ENCODE measurements around the gene STK10. TPM values are rescaled to one million over a fixed set of nuclear protein-coding genes. Genes with fewer than 3 reads are reported as not detected.
A peak's percentile ranks its signal among the peaks of the same experiment; 100 is the strongest.

Gene STK10
- total and polyA plus RNA-seq, 2 of the 8 experiments (the other 6 are each of a cell fraction or from before 2014, with no cell fraction given), result 10.5 to 21.4 TPM

DNA sequence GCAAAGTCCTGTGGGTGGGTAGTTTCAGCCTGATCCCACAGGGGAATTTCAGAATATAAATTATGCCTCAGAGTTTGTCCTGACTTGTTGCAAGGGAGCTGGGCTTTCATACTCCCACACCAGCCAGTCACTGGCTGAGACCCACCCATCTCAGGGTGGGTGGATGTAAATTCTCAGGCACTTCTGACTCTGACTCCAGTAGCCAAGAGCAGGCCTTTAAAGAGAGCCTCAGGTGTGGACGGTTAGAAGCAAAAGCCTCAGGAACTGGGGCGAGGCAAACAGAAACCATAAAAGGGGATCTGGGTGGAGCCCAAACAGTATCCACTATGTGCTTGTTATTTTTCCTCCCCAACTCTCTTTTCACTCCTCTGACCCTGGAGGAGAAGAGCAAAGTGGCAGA, 153.0 kb downstream of the STK10 start:
- Histone ChIP-seq H2BK15ac (ENCODE audit: low read length) (no peak overlapping the region), H3K9ac (replicated peaks in 1 of 4; ENCODE audit: extremely low read depth in 1 of 4, low read depth in 3 of 4, low read length in 3 of 4) (no peak overlapping the region), H3K36me3 (ENCODE audit: control insufficient read depth in 2 of 4, insufficient read depth in 4 of 4, low read length in 3 of 4) (no peaks in the 10 kb centered on the region), H3K4me1 (replicated peaks in 1 of 4; ENCODE audit: control insufficient read depth in 3 of 4, insufficient read depth in 4 of 4, low read length in 3 of 4) (no peaks in the 10 kb centered on the region; a peak in 1 of 7 replicates), H3K4me2 (ENCODE audit: insufficient read depth in 1 of 2, low read depth in 2 of 2, low read length in 2 of 2) (no peak overlapping the region), H3K27ac (ENCODE audit: low read depth, low read length) (no peak overlapping the region), H3K79me1 (ENCODE audit: low read depth, low read length) (no peaks in the 10 kb centered on the region), H3K27me3 (replicated peaks in 1 of 4; ENCODE audit: control insufficient read depth in 3 of 4, extremely low read depth in 1 of 4, insufficient read depth in 3 of 4, low read length in 3 of 4) (no peaks in the 10 kb centered on the region), H3K23ac (ENCODE audit: insufficient read length) (no peak overlapping the region), H3K79me2 (ENCODE audit: control insufficient read depth in 1 of 2, insufficient read depth in 2 of 2, low read length in 2 of 2) (no peaks in the 10 kb centered on the region), H3K4ac (replicated peaks; ENCODE audit: insufficient read length, low read depth, low read length) (no peak overlapping the region), H2BK20ac (ENCODE audit: low read length) (no peak overlapping the region), H2AK5ac (ENCODE audit: low read depth, low read length) (no peak overlapping the region), H2BK5ac (ENCODE audit: low read depth, low read length) (no peak overlapping the region), H2AFZ (ENCODE audit: low read length) (peak overlapping the region; percentile 39; the same call in 1 of the 2 replicates), H3K23me2 (ENCODE audit: low read depth, low read length) (no peaks in the 10 kb centered on the region), H3K56ac (replicated peaks; ENCODE audit: insufficient read length, low read depth, low read length) (no peak overlapping the region), H4K20me1 (replicated peaks in 1 of 2; ENCODE audit: control insufficient read depth in 1 of 2, insufficient read depth in 2 of 2, low read length in 2 of 2) (no peaks in the 10 kb centered on the region), H2BK120ac (replicated peaks; ENCODE audit: low read depth, low read length) (no peak overlapping the region), H4K91ac (replicated peaks; ENCODE audit: insufficient read length, low read length) (no peak overlapping the region), H3K14ac (ENCODE audit: insufficient read length) (no peak overlapping the region), H4K5ac (ENCODE audit: insufficient read length, low read depth, low read length) (no peak overlapping the region), H4K8ac (ENCODE audit: extremely low read depth, insufficient read depth, low read length) (no peak overlapping the region), H3K9me3 (ENCODE audit: insufficient read depth in 2 of 2, low read depth in 1 of 2, low read length in 1 of 2) (peaks cover 10 to 17% of the 10 kb centered on the region in 2 experiments; a peak in 3 of 4 replicates), H3K18ac (ENCODE audit: extremely low read depth, low read length) (no peak overlapping the region), H3K4me3 (ENCODE audit: extremely low read depth in 1 of 4, insufficient read depth in 2 of 4, low read depth in 3 of 4, low read length in 4 of 4) (no peak overlapping the region), H2BK12ac (ENCODE audit: low read depth, low read length) (no peak overlapping the region)
- DNase-seq (ENCODE audit: low read depth in 1 of 2, low spot score in 2 of 2) (no peak), FAIRE-seq (no peak)
- CTCF ChIA-PET (ENCODE audit: partially characterized antibody), result interaction anchor here (1.0 to 1.4 kb wide), 4 partner anchors 25 to 123 kb away, joined by 3 to 5 read pairs (median 3); no protein-coding TSS in a partner anchor
- POLR2A ChIA-PET (ENCODE audit: partially characterized antibody), result no interaction called here
- whole genome bisulfite sequencing, 2 experiments (ENCODE audit: extremely low coverage in 1 of 2, insufficient coverage in 1 of 2, insufficient read length in 1 of 2, insufficient replicate concordance in 2 of 2, low coverage in 1 of 2, low lambda C conversion rate in 2 of 2, missing lambda C conversion rate in 1 of 2), result 86% methylated on average over 2 of the region's 2 CpGs; no CpG with 5 or more reads in 1 of the 2 experiments
- TF ChIP-seq ASH2L (IDR thresholded peaks at IDR 0.05; ENCODE audit: low read length) (no peak), SIRT6 (IDR thresholded peaks at IDR 0.05; ENCODE audit: low read length) (no peak), CBX8 (IDR thresholded peaks at IDR 0.05; ENCODE audit: borderline replicate concordance, low read depth, low read length) (no peak), EGR1 (IDR thresholded peaks at IDR 0.05; ENCODE audit: borderline replicate concordance, low read depth, low read length) (no peak), MAFK (IDR thresholded peaks at IDR 0.05; ENCODE audit: low read depth, low read length) (no peak), CREB1 (IDR thresholded peaks at IDR 0.05) (no peak), NANOG (IDR thresholded peaks at IDR 0.05; ENCODE audit: insufficient read depth, low read depth, low read length, poor library complexity, severe bottlenecking) (no peak), CHD1 (IDR thresholded peaks at IDR 0.05; ENCODE audit: low read depth, low read length) (no peak), SIX5 (IDR thresholded peaks at IDR 0.05; ENCODE audit: low read depth, low read length) (no peak), BACH1 (IDR thresholded peaks at IDR 0.05; ENCODE audit: low read length) (no peak), RAD21 (IDR thresholded peaks at IDR 0.05 in 1 of 2, conservative IDR thresholded peaks at IDR 0.05 in 1 of 2; ENCODE audit: low read depth in 2 of 2, low read length in 2 of 2) (no peak), CHD2 (IDR thresholded peaks at IDR 0.05; ENCODE audit: low read length) (no peak), KDM5A (IDR thresholded peaks at IDR 0.05; ENCODE audit: low read length) (no peak), TEAD4 (IDR thresholded peaks at IDR 0.05; ENCODE audit: low read depth, low read length) (no peak)

Measured in H1 (cell line).